Pancreas (tissue), 10 donors: ENCODE measurements around the gene RAX2. TPM values are rescaled to one million over a fixed set of nuclear protein-coding genes. Genes with fewer than 3 reads are reported as not detected.
"Not testable (repeated sequence)": the region's sequence is repeated elsewhere in the genome, so short reads cannot be mapped to it uniquely, and the experiment has no call there.

ENCODE experiments used
- ATAC-seq, 4 donors: fragments of 200-7000 bp; cut with Tn5 transposase; one replicate each; pipeline versions ENCODE4 v1.8.0 to v1.9.1; 2020; ENCODE audit warnings: mild to moderate bottlenecking in 4 of 4, moderate library complexity in 4 of 4
- DNase-seq, 6 donors: peaks; one replicate each; pipeline ENCODE4 v3.0.0-alpha.2; 2020
- FAIRE-seq: peaks from 2 replicates; lab custom pipeline; 2012; peaks lifted over from hg19 to GRCh38; lab: Jason Lieb, UNC
- H3K27ac ChIP-seq, 4 donors: fragments of 200-600 bp; sonication (generic); 1 replicate in 3 of 4; 2 replicates in 1 of 4; pipeline versions ENCODE4 v1.5.0 to v1.8.0; 2020
- H3K27me3 ChIP-seq, 4 donors: fragments of 200-600 bp; one replicate each; pipeline ENCODE4 v1.8.0; 2021
- H3K36me3 ChIP-seq, 3 donors: fragments of 200-600 bp; sonication (generic) in 1 of 3; one replicate each; pipeline versions ENCODE4 v1.5.0 to v1.8.0; 2020 to 2021
- H3K4me1 ChIP-seq, 3 donors: fragments of 200-600 bp; one replicate each; pipeline ENCODE4 v1.8.0; 2021
- H3K4me3 ChIP-seq, 4 donors: fragments of 200-600 bp; sonication (generic) in 2 of 4; one replicate each; pipeline versions ENCODE4 v1.5.0 to v1.8.0; 2020 to 2021
- H3K9me3 ChIP-seq, 4 donors: fragments of 200-600 bp; one replicate each; pipeline ENCODE4 v1.8.0; 2021
- CTCF ChIP-seq, 4 donors: fragments of 200-600 bp; sonication (generic) in 3 of 4; IDR thresholded peaks; one replicate each; pipeline versions ENCODE4 v1.5.0 to v1.8.0; 2021; ENCODE audit warnings: antibody characterized with exemption in 4 of 4
- WGBS, 2 donors: extraction: QIAGEN DNeasy Blood & Tissue Kit; methylation state at CpG; one replicate each; pipeline ENCODE4 v1.1.7; 2013; 5-methylcytosine and 5-hydroxymethylcytosine counted together
- intact Hi-C, 3 donors: fragments of 100-400 bp; cut with DNase I; formaldehyde crosslinking; loops; one replicate each; pipeline versions ENCODE4 v1.11.1 to v1.14.2; 2022
- polyA plus RNA-seq, 2 donors: library from polyadenylated mRNA; stranded (reverse); fragments of 200-250 nt; gene quantifications; one replicate each; pipeline ENCODE4 v1.2.3, GENCODE V29; 2013
- total RNA-seq, 6 donors: library from RNA; stranded (reverse); fragmentation: NEBNext Ultra II Directional in 4 of 6; extraction: Animal tissue kit (Norgen Biotek cat#: 25700) in 4 of 6; gene quantifications; one replicate each; pipeline versions ENCODE4 v1.2.1 to v1.2.4, GENCODE V29; 2021 to 2023
- donor health status: healthy with polysubstance abuse.
- donor health status: DM: no; HTN: no; CAD: no; lungs with moderate emphysema.
- donor health status: DM: no; HTN: no; CAD: no.
- donor health status: control.
- donor health status: control.
- donor health status: Bipolar disorder and iron deficiency.
- donor health status: DM: yes; HTN: yes; CAD: no.
- donor health status: DM: no; HTN: no; CAD: no.
- donor health status: DM: no; HTN: no; CAD: no.
- donor health status: DM: yes; HTN: yes; CAD: no.

Gene RAX2
- total and polyA plus RNA-seq, 8 donors = not detected

GRCh38 chr19:3817761-3818160 is 45.7 kb upstream of the RAX2 start:
- DNase-seq (no peak), FAIRE-seq (no peak), ATAC-seq (no peak)
- Histone ChIP-seq H3K27me3 (no peaks in the 10 kb centered on the region), H3K4me3 (no peak overlapping the region), H3K9me3 (no peaks in the 10 kb centered on the region), H3K27ac (no peak overlapping the region), H3K4me1 (no peaks in the 10 kb centered on the region), H3K36me3 (no peaks in the 10 kb centered on the region)
- WGBS, 2 donors = 73 to 81% methylated on average over 8 of the region's 8 CpGs
- TF ChIP-seq CTCF (IDR thresholded peaks at IDR 0.05) = no peak
- intact Hi-C loops = loop anchor here in 1 of 3 donors (10.0 kb wide), 1 partner anchor 143 kb away; no protein-coding TSS in a partner anchor

- no peaks in the 10 kb centered on the region for H3K36me3 ChIP-seq
- intact Hi-C loops = loop anchor here in 1 of 3 donors (10.0 kb wide), 1 partner anchor 142 kb away; no protein-coding TSS in a partner anchor
- no peaks in the 10 kb centered on the region for H3K9me3 ChIP-seq
- H3K4me1 ChIP-seq = no peaks in the 10 kb centered on the region
- no peaks in the 10 kb centered on the region for H3K27me3 ChIP-seq
- no peak for FAIRE-seq
- no peak for DNase-seq
- ATAC-seq = no peak
- WGBS, 2 donors = 76 to 86% methylated on average over 45 of the region's 45 CpGs
- H3K27ac ChIP-seq = no peak overlapping the region
- TF ChIP-seq CTCF (IDR thresholded peaks at IDR 0.05) = no peak
- no peak overlapping the region for H3K4me3 ChIP-seq
Measured at GRCh38 chr19:3816566-3817218, 44.7 kb upstream of the RAX2 start.

GRCh38 chr19:3816148-3816547 is 44.1 kb upstream of the RAX2 start:
- DNase-seq, H3K9me3 ChIP-seq, ATAC-seq, H3K27me3 ChIP-seq, H3K4me3 ChIP-seq, H3K36me3 ChIP-seq, H3K4me1 ChIP-seq, H3K27ac ChIP-seq, FAIRE-seq: not testable (repeated sequence)
- intact Hi-C loops = loop anchor here in 1 of 3 donors (10.0 kb wide), 1 partner anchor 141 kb away; no protein-coding TSS in a partner anchor
- 88% methylated on average over 9 of the region's 9 CpGs for WGBS, 2 donors

- ATAC-seq (no peak), DNase-seq (no peak), FAIRE-seq (no peak)
- Histone ChIP-seq H3K9me3 (no peaks in the 10 kb centered on the region), H3K27ac (no peak overlapping the region), H3K36me3 (no peaks in the 10 kb centered on the region), H3K4me1 (no peaks in the 10 kb centered on the region), H3K27me3 (no peaks in the 10 kb centered on the region), H3K4me3 (no peak overlapping the region)
- WGBS, 2 donors = 84 to 94% methylated on average over 4 of the region's 4 CpGs
- no peak for TF ChIP-seq CTCF (IDR thresholded peaks at IDR 0.05)
- intact Hi-C loops = loop anchor here in 1 of 3 donors (10.0 kb wide), 1 partner anchor 140 kb away; no protein-coding TSS in a partner anchor
Measured at GRCh38 chr19:3814648-3815047, 42.6 kb upstream of the RAX2 start.

GRCh38 chr19:3813473-3814392 is 41.7 kb upstream of the RAX2 start:
- no peaks in the 10 kb centered on the region for H3K36me3 ChIP-seq
- ATAC-seq = no peak
- H3K27me3 ChIP-seq = no peaks in the 10 kb centered on the region
- no peak for FAIRE-seq
- no peaks in the 10 kb centered on the region for H3K9me3 ChIP-seq
- no peak overlapping the region for H3K27ac ChIP-seq
- DNase-seq = no peak
- H3K4me3 ChIP-seq = no peak overlapping the region
- 80 to 87% methylated on average over 22 of the region's 22 CpGs for WGBS, 2 donors
- no peak for TF ChIP-seq CTCF (IDR thresholded peaks at IDR 0.05)
- intact Hi-C loops = loop anchor here in 1 of 3 donors (10.0 kb wide), 1 partner anchor 139 kb away; no protein-coding TSS in a partner anchor
- H3K4me1 ChIP-seq = no peaks in the 10 kb centered on the region
